Measurements from ENCODE around the gene MAN1A1. TPM values are rescaled to one million over a fixed set of nuclear protein-coding genes. Genes with fewer than 3 reads are reported as not detected.

MAN1A1 gene
- total and polyA plus RNA-seq, 2 of the 4 experiments (the other 2 are of a cell fraction) = 5.9 to 6.4 TPM

- no peaks in the 10 kb centered on the region; the same call in 1 of the 2 replicates for H3K4me1 ChIP-seq (ENCODE audit: control insufficient read depth, insufficient read depth, low read length)
- H2AFZ ChIP-seq (replicated peaks; ENCODE audit: low read length, poor library complexity) = no peak overlapping the region
- no CpG with 5 or more reads among the region's 2 CpGs for WGBS, 2 experiments (ENCODE audit: extremely low coverage in 2 of 2, insufficient read length in 1 of 2)
- no peaks in the 10 kb centered on the region for H3K36me3 ChIP-seq (ENCODE audit: control insufficient read depth, insufficient read depth, low read length)
- H2BK20ac ChIP-seq (ENCODE audit: low read depth, low read length) = no peak overlapping the region
- TF ChIP-seq CHD1 (IDR thresholded peaks at IDR 0.05; ENCODE audit: low read depth, low read length) (no peak), RFX5 (IDR thresholded peaks at IDR 0.05; ENCODE audit: low read depth, low read length) (no peak), NFE2L2 (IDR thresholded peaks at IDR 0.05; ENCODE audit: low read depth, low read length) (no peak), BHLHE40 (IDR thresholded peaks at IDR 0.05; ENCODE audit: low read depth, low read length) (no peak), MXI1 (IDR thresholded peaks at IDR 0.05; ENCODE audit: borderline replicate concordance, low read depth, low read length) (no peak), SMC3 (IDR thresholded peaks at IDR 0.05; ENCODE audit: low read depth, low read length) (no peak), ELK1 (IDR thresholded peaks at IDR 0.05; ENCODE audit: borderline replicate concordance, low read depth, low read length) (no peak), POLR2A (IDR thresholded peaks at IDR 0.05; ENCODE audit: low read depth, low read length) (no peak), USF2 (IDR thresholded peaks at IDR 0.05; ENCODE audit: low read depth, low read length) (no peak)
- H3K27ac ChIP-seq (ENCODE audit: insufficient read depth, low read length) = no peak overlapping the region
- H3K23ac ChIP-seq (ENCODE audit: low read depth, low read length) = no peak overlapping the region
- ChIA-PET POLR2A (ENCODE audit: unreplicated experiment) (no interaction called here), CTCF (interaction anchor here (0.5 to 0.7 kb wide), 2 partner anchors 35 to 235 kb away, joined by 3 read pairs; no protein-coding TSS in a partner anchor)
- dilution Hi-C loops (cut with HindIII; ENCODE audit: low sequenced_read_pairs, unreplicated experiment) (no loop called here), in situ Hi-C loops (cut with MboI; ENCODE audit: low sequenced_read_pairs) (no loop called here), intact Hi-C loops (cut with micrococcal nuclease) (no loop called here)
- DNase-seq = no peak
- H2AK5ac ChIP-seq (ENCODE audit: low read depth, low read length) = no peak overlapping the region
- no peak overlapping the region for H3K4me3 ChIP-seq (ENCODE audit: insufficient read depth, low read depth, low read length)
- H3K79me1 ChIP-seq (ENCODE audit: low read depth in 1 of 2, low read length in 2 of 2) = no peaks in the 10 kb centered on the region
- no peak overlapping the region for H3K56ac ChIP-seq (ENCODE audit: extremely low read depth, insufficient read depth, low read length)
- H3K18ac ChIP-seq (ENCODE audit: low read depth, low read length) = no peak overlapping the region
- no peak overlapping the region for H3K9ac ChIP-seq (ENCODE audit: low read depth, low read length)
- no peak overlapping the region for H2BK15ac ChIP-seq (ENCODE audit: low read depth, low read length)
- H4K20me1 ChIP-seq (ENCODE audit: insufficient read depth, low read length) = no peaks in the 10 kb centered on the region
- no TSS peak for BruUV-seq (replicated peaks)
- H4K8ac ChIP-seq (ENCODE audit: low read depth in 2 of 2, low read length in 2 of 2) = no peak overlapping the region
- H3K9me3 ChIP-seq (ENCODE audit: control insufficient read depth, insufficient read depth, low read length) = no peaks in the 10 kb centered on the region
- H4K5ac ChIP-seq (ENCODE audit: low read depth, low read length) = no peak overlapping the region
- ATAC-seq (ENCODE audit: low read depth) = no peak
- H3K4ac ChIP-seq (ENCODE audit: low read depth, low read length) = no peak overlapping the region
- no peaks in the 10 kb centered on the region for H3K27me3 ChIP-seq (ENCODE audit: control insufficient read depth, insufficient read depth, low read length)
- H3K4me2 ChIP-seq (ENCODE audit: low read depth, low read length) = no peak overlapping the region
- H3K9me1 ChIP-seq (ENCODE audit: insufficient read depth, low read length) = peaks cover 3% of the 10 kb centered on the region; the same call in 1 of the 2 replicates
- H2BK5ac ChIP-seq (ENCODE audit: low read depth, low read length, poor library complexity, severe bottlenecking) = no peak overlapping the region
- H2AK9ac ChIP-seq (replicated peaks; ENCODE audit: low read depth, low read length, poor library complexity) = no peak overlapping the region
- H3K14ac ChIP-seq (replicated peaks; ENCODE audit: low read depth, low read length) = no peak overlapping the region
- no peak overlapping the region for H2BK120ac ChIP-seq (ENCODE audit: low read depth, low read length)
- H4K91ac ChIP-seq (ENCODE audit: insufficient read depth, low read depth, low read length) = no peak overlapping the region
Measured at GRCh38 chr6:119276211-119276610, 73.3 kb downstream of the MAN1A1 start.
